ENCODE results near the gene STUB1. TPM values are rescaled to one million over a fixed set of nuclear protein-coding genes. Genes with fewer than 3 reads are reported as not detected.

Gene STUB1
- total RNA-seq, 4 donors from 2014 or later = 107 to 244 (median 140) TPM

GRCh38 chr16:676913-677312 is 3.3 kb upstream of the STUB1 start:
- no peak for TF ChIP-seq CTCF (IDR thresholded peaks at IDR 0.05; ENCODE audit: low read depth)

- no peak for TF ChIP-seq CTCF (IDR thresholded peaks at IDR 0.05; ENCODE audit: low read depth)
Measured at GRCh38 chr16:677316-678190, 2.7 kb upstream of the STUB1 start.

- TF ChIP-seq CTCF (IDR thresholded peaks at IDR 0.05; ENCODE audit: low read depth) = no peak
Measured at GRCh38 chr16:678209-678857, 1.9 kb upstream of the STUB1 start.

GRCh38 chr16:678858-679813 is 1.1 kb upstream of the STUB1 start:
- TF ChIP-seq CTCF (IDR thresholded peaks at IDR 0.05; ENCODE audit: low read depth) = no peak

GRCh38 chr16:680625-680945 is 375 bp downstream of the STUB1 start:
- no peak for TF ChIP-seq CTCF (IDR thresholded peaks at IDR 0.05; ENCODE audit: low read depth)

GRCh38 chr16:680967-681745 is 946 bp downstream of the STUB1 start:
- no peak for TF ChIP-seq CTCF (IDR thresholded peaks at IDR 0.05; ENCODE audit: low read depth)

Data from subcutaneous adipose tissue (tissue), 4 donors.